RWPE1 (cell line): Measurements from ENCODE around the gene TNFRSF21.
"Not testable (repeated sequence)": the region's sequence is repeated elsewhere in the genome, so short reads cannot be mapped to it uniquely, and the experiment has no call there.

Experiments
- CTCF ChIA-PET: fragments of 350-600 bp; sonication (Branson Sonifier 250); formaldehyde crosslinking; extraction: SDS; loops from one replicate; lab custom pipeline; 2021; lab: Yijun Ruan, JAX
- POLR2A ChIA-PET: fragments of 400-600 bp; formaldehyde crosslinking; extraction: SDS; loops from one replicate; lab custom pipeline; 2020; ENCODE audit warnings: antibody characterized with exemption; ENCODE audit not compliant: low non-redundant PET; lab: Yijun Ruan, JAX
- DNase-seq: peaks from one replicate; pipeline ENCODE4 v3.0.0; 2012; ENCODE audit warnings: low spot score
- H3K27ac ChIP-seq: fragments of 450-650 bp; 2 replicates; pipeline ENCODE4 v1.5.1; 2017
- TF ChIP-seq, protein P1 (sequence below): fragments of 450-650 bp; conservative IDR thresholded peaks from 2 replicates; pipeline ENCODE4 v1.5.1; 2017; ENCODE audit warnings: low read depth, mild to moderate bottlenecking

Gene TNFRSF21

DNA sequence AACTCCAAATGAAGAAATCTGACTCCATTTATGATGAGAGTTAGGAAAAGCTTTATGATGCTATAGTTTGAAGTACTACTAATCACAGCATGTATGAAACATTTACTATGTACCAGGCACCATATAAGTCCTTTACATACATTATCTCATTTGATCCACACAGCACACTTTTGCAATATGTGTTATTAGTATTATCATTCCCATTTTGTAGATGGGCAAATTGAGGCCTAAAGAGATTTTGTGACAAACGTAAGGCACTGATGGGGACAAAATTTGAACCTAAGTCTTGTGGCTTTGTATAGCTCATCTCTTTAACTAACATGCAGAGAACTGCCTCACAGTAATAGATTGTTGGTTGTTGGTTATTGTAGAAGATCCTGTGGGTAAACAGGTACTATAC lies 14.2 kb upstream of the TNFRSF21 start:
- TF ChIP-seq, protein P1, sequence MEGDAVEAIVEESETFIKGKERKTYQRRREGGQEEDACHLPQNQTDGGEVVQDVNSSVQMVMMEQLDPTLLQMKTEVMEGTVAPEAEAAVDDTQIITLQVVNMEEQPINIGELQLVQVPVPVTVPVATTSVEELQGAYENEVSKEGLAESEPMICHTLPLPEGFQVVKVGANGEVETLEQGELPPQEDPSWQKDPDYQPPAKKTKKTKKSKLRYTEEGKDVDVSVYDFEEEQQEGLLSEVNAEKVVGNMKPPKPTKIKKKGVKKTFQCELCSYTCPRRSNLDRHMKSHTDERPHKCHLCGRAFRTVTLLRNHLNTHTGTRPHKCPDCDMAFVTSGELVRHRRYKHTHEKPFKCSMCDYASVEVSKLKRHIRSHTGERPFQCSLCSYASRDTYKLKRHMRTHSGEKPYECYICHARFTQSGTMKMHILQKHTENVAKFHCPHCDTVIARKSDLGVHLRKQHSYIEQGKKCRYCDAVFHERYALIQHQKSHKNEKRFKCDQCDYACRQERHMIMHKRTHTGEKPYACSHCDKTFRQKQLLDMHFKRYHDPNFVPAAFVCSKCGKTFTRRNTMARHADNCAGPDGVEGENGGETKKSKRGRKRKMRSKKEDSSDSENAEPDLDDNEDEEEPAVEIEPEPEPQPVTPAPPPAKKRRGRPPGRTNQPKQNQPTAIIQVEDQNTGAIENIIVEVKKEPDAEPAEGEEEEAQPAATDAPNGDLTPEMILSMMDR = no peak
- CTCF ChIA-PET = interaction anchor here (0.6 kb wide), 1 partner anchor 15 kb away, joined by 5 read pairs; no protein-coding TSS in a partner anchor
- POLR2A ChIA-PET = no interaction called here
- DNase-seq = no peak
- H3K27ac ChIP-seq = no peak overlapping the region

DNA sequence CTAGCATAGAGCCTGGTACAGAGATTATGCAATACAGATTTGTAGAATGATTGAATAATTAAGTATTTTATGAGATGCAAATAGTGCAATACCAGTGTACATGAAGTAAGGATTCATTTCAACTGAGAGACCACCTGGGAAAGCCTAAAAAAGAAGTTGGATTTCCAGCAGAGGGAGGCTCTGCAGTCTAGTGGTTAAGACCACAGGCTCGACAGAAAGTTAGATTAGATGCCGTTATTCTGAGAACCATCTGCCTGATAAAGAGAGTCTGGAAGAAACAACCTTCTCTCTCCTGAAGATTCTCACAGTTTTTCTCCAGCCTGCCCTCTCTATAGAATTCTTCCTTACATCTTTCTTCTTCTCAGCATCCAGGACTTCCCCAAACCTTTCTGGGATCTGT lies 13.6 kb upstream of the TNFRSF21 start:
- ChIA-PET POLR2A (no interaction called here), CTCF (no interaction called here)
- TF ChIP-seq, protein P1 = no peak
- no peak overlapping the region for H3K27ac ChIP-seq
- no peak for DNase-seq

DNA sequence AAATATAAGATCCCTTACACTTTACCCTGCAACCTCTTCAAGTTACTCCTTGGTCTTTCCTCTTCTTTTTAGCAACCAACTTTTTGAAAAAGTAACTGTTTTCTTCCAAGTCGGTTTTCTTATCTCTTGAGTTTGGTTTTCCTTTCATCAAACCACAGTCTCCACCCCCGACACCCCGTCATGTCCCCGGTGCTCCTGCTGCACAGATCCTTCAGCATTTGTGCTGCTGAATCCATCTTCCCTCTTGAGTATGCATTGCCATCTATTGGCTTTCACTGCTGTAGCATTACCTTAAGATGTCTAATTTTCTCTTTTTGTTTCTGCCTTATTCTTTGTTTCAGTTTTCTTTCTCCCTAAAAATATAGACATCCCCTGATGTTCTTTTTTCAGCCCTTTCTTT lies 11.9 kb upstream of the TNFRSF21 start:
- no peak for DNase-seq
- CTCF ChIA-PET = interaction anchor here (0.6 kb wide), 1 partner anchor 713 kb away, joined by 4 read pairs; no protein-coding TSS in a partner anchor
- POLR2A ChIA-PET = no interaction called here
- TF ChIP-seq, protein P1 = no peak
- no peak overlapping the region for H3K27ac ChIP-seq

DNA sequence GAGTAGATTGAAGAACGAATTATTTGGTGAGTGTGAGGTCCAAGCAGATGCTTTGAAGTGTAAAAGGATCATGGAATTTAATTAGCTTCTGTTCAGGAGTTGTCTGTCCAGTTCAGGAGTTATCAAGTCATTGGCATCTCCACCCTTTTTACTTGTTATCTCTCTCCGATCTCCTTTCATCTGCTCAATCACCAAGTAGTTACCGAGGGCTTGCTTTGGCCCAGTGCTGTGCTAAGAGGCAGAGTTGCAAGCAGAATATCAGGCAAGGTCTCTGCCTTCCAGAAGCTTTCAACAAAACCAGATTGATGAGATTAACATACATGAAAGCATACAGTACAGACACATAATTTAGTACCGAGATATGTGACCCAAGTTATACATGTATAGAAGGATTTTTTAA lies 10.2 kb upstream of the TNFRSF21 start:
- POLR2A ChIA-PET = no interaction called here
- CTCF ChIA-PET = no interaction called here
- H3K27ac ChIP-seq = no peak overlapping the region
- no peak for DNase-seq
- TF ChIP-seq, protein P1 = no peak

DNA sequence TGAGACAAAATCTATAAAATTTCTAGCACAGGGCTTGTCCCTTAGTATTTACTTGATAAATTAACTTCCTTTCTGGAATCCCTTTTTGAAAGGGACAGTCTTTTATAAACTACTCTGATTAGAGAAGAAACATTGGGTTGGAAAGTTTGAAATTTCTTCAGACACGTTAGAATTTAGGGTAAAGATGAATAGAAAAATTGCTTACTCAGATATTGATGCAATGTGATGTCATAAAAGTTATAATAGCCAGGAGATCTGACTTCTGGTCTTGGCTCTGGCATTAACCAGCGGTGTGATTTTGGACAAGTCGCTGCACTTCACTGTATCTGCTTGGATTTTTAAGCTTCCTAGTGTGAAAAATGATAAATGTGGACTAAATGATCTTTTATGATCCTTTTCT lies 9.7 kb upstream of the TNFRSF21 start:
- CTCF ChIA-PET = no interaction called here
- no peak overlapping the region for H3K27ac ChIP-seq
- POLR2A ChIA-PET = no interaction called here
- DNase-seq = no peak
- TF ChIP-seq, protein P1 = no peak

DNA sequence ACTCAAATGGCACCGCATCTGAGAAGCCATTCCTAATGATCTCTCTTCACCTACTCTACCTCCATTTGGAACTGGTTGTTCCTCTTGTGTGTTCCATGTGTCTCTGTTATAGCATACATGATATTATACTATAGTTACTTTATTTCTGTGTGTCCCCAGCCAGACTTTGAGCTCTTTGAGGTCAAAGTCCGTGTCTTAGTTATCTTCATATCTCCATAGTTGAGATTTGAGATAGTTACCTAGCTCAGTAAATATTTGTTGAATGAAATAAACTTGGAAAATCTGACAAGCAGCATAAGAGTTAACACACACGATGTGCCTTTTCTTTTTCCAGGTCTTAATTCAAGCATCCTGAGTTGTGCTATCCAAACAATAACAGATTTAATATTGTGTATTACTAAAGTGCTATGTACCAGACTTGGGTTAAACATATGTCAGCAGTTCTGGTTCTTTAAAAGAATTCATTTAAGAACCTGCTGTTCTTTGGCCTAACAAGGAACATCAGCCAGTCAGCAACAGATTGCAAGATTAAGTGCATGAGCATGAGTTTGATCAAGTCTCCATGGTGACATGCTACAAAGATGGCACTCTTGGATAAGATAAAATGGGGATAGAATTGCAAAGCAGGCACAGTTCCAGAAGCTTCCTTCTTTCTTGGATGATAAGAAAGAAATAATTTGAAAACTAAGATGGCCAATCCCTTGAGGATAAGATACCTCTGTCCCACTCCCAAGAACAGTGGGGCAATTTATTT lies 8.7 kb upstream of the TNFRSF21 start:
- no peak overlapping the region for H3K27ac ChIP-seq
- ChIA-PET POLR2A (interaction anchor here (0.6 kb wide), 1 partner anchor 491 kb away, joined by 3 read pairs; no protein-coding TSS in a partner anchor), CTCF (interaction anchor here (1.0 kb wide), 1 partner anchor 8 kb away, joined by 3 read pairs; no protein-coding TSS in a partner anchor)
- TF ChIP-seq, protein P1 = no peak
- DNase-seq = no peak

DNA sequence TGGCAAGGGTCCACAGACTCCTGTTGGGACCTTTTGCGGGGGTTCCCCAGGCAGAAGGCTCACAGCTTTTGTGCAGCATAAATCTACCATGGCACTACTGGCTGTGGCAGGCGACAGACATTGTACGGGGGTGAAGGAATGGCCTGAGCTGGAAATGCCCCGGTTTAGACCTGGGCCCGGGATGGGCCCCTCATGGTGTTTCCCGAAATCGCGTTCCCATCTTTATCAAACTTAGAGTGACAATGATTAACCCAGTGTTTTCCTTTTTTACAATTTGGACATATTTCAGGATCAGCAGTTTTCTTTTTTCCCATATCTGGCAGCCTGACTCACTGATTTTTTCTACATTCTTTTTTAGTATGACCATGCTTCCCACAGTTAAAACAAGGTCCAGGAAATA lies 5.5 kb upstream of the TNFRSF21 start:
- not testable (repeated sequence) for DNase-seq, H3K27ac ChIP-seq
- CTCF ChIA-PET = interaction anchor here (0.6 kb wide), 1 partner anchor 218 kb away, joined by 5 read pairs; no protein-coding TSS in a partner anchor
- POLR2A ChIA-PET = interaction anchor here (0.6 kb wide), 1 partner anchor 164 kb away, joined by 3 read pairs; no protein-coding TSS in a partner anchor
